Neural crest cell (in vitro differentiated cells): Measurements from ENCODE around the gene ZBTB38. TPM values are rescaled to one million over a fixed set of nuclear protein-coding genes. Genes with fewer than 3 reads are reported as not detected.

ENCODE experiments used
- DNase-seq: peaks from one replicate; pipeline ENCODE4 v3.0.0; 2021; ENCODE audit warnings: low read depth, mixed read lengths, low spot score
- H3K27ac Mint-ChIP-seq: one replicate; pipeline ENCODE4 v1.8.0; 2021; ENCODE audit warnings: mild to moderate bottlenecking, mixed read lengths; ENCODE audit not compliant: unreplicated experiment
- H3K27me3 Mint-ChIP-seq: 2 replicates; pipeline ENCODE4 v1.8.0; 2021; ENCODE audit warnings: low read depth, mild to moderate bottlenecking, mixed read lengths
- H3K36me3 Mint-ChIP-seq: 2 replicates; pipeline ENCODE4 v1.8.0; 2021; ENCODE audit warnings: low read depth, mild to moderate bottlenecking, mixed read lengths
- H3K4me1 Mint-ChIP-seq: 2 replicates; pipeline ENCODE4 v1.8.0; 2021; ENCODE audit warnings: mixed read lengths
- H3K4me3 Mint-ChIP-seq: one replicate; pipeline ENCODE4 v1.8.0; 2021; ENCODE audit warnings: mild to moderate bottlenecking, mixed read lengths
- H3K9me3 Mint-ChIP-seq: 2 replicates; pipeline ENCODE4 v1.8.0; 2021; ENCODE audit warnings: mixed read lengths
- CTCF ChIP-seq: fragments of 200-600 bp; sonication (generic); conservative IDR thresholded peaks from 2 replicates; pipeline ENCODE4 v1.5.0; 2021; ENCODE audit warnings: antibody characterized with exemption, mild to moderate bottlenecking
- total RNA-seq: library from RNA; stranded (reverse); gene quantifications from 2 replicates; pipeline ENCODE4 v1.2.1, GENCODE V29; 2021

The ZBTB38 gene
- total RNA-seq, 1 donor from 2014 or later = 27.9 TPM

- Mint-ChIP-seq H3K4me3 (no peak overlapping the region), H3K27me3 (no peaks in the 10 kb centered on the region), H3K4me1 (peaks cover 56% of the 10 kb centered on the region), H3K9me3 (no peaks in the 10 kb centered on the region), H3K27ac (peak overlapping the region; percentile 76), H3K36me3 (peaks cover 2% of the 10 kb centered on the region)
- no peak for TF ChIP-seq CTCF
- no peak for DNase-seq
Observed at GRCh38 chr3:141390747-141391146, 22.4 kb downstream of the ZBTB38 start.

GRCh38 chr3:141391298-141391990 is 23.1 kb downstream of the ZBTB38 start:
- no peak for TF ChIP-seq CTCF

GRCh38 chr3:141391991-141392316 is 23.6 kb downstream of the ZBTB38 start:
- peaks cover 11% of the 10 kb centered on the region for H3K36me3 Mint-ChIP-seq
- H3K27ac Mint-ChIP-seq = no peak overlapping the region
- peaks cover 45% of the 10 kb centered on the region for H3K4me1 Mint-ChIP-seq
- DNase-seq = no peak
- peak overlapping the region; percentile 42 for H3K4me3 Mint-ChIP-seq
- peaks cover 3% of the 10 kb centered on the region for H3K9me3 Mint-ChIP-seq
- no peaks in the 10 kb centered on the region for H3K27me3 Mint-ChIP-seq
- TF ChIP-seq CTCF = no peak

More at GRCh38 chr3:141391298-141391990, 23.1 kb downstream of the ZBTB38 start:
- Mint-ChIP-seq H3K27ac (no peak overlapping the region), H3K36me3 (peaks cover 6% of the 10 kb centered on the region), H3K4me1 (peaks cover 50% of the 10 kb centered on the region), H3K9me3 (peaks cover 3% of the 10 kb centered on the region), H3K4me3 (no peak overlapping the region), H3K27me3 (no peaks in the 10 kb centered on the region)
- no peak for DNase-seq

GRCh38 chr3:141392416-141392815 is 24.1 kb downstream of the ZBTB38 start:
- H3K9me3 Mint-ChIP-seq = peaks cover 6% of the 10 kb centered on the region
- H3K27me3 Mint-ChIP-seq = no peaks in the 10 kb centered on the region
- no peak for DNase-seq
- H3K27ac Mint-ChIP-seq = peak overlapping the region; percentile 73
- peak overlapping the region; percentile 42 for H3K4me3 Mint-ChIP-seq
- no peak for TF ChIP-seq CTCF
- peaks cover 40% of the 10 kb centered on the region for H3K4me1 Mint-ChIP-seq
- H3K36me3 Mint-ChIP-seq = peaks cover 16% of the 10 kb centered on the region

- Mint-ChIP-seq H3K27ac (peak overlapping the region; percentile 92), H3K36me3 (peaks cover 18% of the 10 kb centered on the region), H3K9me3 (peaks cover 6% of the 10 kb centered on the region), H3K4me3 (peak overlapping the region; percentile 47), H3K27me3 (no peaks in the 10 kb centered on the region), H3K4me1 (peaks cover 40% of the 10 kb centered on the region)
- peak; percentile 48 for DNase-seq
- TF ChIP-seq CTCF = no peak
Observed at GRCh38 chr3:141392897-141393734, 24.8 kb downstream of the ZBTB38 start.
